Stimulated activated CD4-positive, alpha-beta T cell treated with anti-CD3 and anti-CD28 coated beads, Interleukin-1b, Interleukin-23, amount 100 ng/mL, for 24 hours (primary cell): ENCODE measurements around the gene ZNF670.
A peak's percentile ranks its signal among the peaks of the same experiment; 100 is the strongest.
"Not testable (repeated sequence)": the region's sequence is repeated elsewhere in the genome, so short reads cannot be mapped to it uniquely, and the experiment has no call there.

Experiments
- DNase-seq, 4 experiments: peaks; one replicate each; pipeline ENCODE4 v3.0.0-alpha.2; 2020; ENCODE audit warnings: low read depth in 4 of 4, low spot score in 1 of 4

ZNF670 gene

DNA sequence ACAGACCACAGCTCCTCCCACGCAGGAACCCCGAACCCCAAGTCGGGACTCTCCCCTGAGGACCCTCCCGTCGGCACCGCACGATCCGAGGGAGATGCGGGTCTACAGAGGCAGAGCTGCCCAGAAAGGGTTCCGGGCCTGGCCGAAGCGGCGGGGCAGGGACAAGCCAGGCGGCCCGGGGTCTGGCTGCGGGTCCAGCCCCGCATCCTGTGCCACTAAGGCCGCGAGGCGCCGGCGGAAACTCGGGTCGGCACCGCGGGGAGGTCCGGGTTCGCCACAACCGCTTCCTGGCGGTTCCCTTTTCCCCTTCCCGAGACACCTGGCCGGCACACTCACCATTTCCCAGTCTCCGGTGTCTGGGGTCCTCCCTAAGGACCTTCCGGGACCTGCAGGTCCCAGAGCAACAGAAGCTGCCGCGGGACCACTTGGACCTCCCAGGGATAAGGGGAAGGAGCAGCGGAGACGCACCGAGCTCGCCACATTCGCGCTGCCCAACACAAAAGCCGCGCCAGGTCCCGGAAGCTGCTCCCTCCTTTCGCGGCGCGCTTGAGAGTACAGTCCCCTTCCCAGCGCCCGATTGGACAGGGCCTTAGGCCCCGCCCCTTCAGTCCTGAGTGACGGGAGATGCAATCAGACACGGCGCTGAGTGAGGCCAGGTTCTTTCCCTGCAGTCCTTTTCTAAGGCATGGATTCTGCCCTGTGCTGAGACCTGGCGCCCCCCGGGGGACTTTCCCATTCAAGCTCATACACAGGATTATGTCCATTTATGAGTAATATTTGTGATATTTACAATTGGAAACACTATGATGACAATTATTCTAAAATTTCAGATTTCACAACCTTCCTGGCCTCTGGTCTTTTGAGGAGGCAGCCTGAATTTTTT, at the start of gene ZNF670:
Gene ZNF670 (minus strand): TSS at position 554 of the 883 bp plus-strand sequence. CDS start 215 bp downstream, at position 339.
- peak; percentile 82 to 93 (median 86) for DNase-seq

DNA sequence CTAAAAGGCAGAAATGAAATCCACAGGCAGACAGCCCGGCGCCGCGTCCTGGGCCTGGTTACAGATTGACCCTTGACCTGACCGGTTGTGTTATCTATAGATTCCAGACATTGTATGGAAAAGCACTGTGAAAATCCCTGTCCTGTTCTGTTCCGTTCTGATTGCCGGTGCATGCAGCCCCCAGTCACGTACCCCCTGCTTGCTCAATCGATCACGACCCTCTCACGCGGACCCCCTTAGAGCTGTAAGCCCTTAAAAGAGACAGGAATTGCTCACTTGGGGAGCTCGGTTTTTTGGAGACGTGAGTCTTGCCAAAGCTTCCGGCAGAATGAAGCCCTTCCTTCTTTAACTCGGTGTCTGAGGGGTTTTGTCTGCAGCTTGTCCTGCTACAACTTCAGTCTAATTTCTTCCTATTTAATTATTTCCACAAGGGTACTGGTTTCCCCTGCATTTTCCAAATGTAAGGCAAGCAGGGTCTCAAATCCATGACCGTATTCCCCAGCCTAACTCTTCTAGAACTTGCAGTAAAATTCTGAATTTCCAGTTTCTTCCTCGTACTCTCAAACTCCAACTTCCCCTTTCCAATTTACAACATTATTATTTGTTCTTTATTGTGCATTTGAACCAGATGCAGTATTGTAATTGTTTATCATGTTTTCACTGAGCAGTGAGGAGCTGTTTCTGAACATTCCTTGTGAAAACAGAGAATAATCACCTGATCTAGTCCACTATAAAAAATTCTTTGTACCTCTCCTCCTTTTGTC, 49.1 kb upstream of the ZNF670 start:
- DNase-seq = not testable (repeated sequence)

GRCh38 chr1:247126601-247127000, 48.0 kb upstream of the ZNF670 start:
- not testable (repeated sequence) for DNase-seq

DNA sequence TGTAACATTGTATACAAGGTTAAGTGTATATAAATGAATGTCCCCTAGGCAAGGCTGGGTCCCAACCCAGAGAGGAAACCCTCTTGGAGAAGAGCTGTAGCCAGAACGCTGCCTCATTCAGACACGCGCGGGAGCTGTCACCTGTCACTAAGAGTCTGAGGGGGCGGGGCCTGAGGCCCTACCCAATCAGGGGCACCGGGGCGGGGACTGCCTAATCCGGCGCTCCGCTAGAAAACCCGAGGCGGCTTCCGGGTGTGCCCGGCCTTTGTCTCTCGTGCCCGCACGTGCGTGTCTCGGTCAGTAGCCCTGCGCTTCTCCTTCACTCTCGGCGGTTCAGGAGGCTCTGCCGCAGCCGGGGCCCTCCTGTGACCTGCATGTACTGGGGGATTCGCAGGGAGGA, 47.6 kb upstream of the ZNF670 start:
- not testable (repeated sequence) for DNase-seq

GRCh38 chr1:247121382-247121781, 42.8 kb upstream of the ZNF670 start:
- DNase-seq = no peak

- not testable (repeated sequence) for DNase-seq
Measured at GRCh38 chr1:247120408-247120668, 41.7 kb upstream of the ZNF670 start.

DNA sequence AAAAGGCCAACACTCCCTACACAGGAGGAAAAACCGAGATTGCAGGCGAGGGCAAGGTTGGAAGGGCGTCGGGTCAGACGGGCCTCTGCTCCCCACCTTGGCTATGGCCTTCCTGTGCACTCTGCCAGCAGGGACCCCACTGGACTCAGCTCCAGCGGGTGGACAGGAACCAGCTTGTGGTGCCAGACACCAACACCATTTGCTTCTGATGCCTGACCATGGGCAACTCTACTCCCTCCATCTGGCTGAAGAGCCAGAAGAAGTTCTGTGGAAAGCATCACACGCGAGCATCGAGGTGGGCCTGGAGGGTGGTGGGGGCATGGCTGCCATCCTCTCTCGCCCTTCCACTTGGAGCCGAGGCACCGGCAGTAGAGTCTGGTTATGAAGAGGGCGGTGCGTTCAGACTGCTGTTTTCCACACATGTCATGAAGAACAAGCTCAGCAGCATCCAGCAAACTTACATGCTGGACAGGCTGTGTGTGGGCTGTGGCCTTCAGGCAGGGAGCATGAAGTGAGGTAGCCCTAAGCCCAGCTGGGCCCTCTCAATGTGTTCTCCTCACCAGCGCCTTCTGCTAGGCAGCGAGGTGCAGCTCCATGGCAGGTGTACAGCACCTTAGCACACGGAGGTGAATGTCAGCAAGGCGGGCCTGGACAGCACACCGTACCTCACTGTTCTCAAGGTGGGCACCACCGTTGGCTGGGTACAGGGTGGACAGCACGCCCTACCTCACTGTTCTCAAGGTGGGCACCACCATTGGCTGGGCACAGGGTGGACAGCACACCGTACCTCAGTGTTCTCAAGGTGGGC, 41.2 kb upstream of the ZNF670 start:
- DNase-seq = no peak

DNA sequence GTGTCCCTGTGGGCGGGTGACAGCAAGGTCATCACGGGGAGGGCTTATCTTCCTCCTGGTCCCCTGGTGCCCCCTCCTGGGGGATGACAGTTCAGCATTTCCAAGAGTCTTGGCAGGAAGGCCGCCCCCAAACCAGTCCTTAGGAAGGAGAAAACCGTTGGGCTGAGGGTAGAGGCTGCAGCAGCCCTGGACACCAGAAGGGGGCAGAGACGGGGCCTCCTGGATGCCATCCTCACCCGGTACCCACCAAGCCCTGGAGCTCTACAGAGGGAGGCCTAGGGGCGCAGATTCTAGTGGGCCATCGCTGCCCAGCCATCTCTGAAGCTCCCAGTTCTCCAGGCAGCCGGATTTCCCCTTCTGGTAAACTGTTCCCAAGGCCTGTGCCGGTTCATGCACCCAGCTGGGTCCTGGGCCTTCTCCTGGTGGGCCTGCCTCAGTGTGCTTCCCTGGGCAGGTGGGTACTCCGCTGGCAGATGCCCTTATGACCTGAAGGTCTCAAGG, 40.4 kb upstream of the ZNF670 start:
- DNase-seq = peak in 1 of 4 experiments; percentile 27

DNA sequence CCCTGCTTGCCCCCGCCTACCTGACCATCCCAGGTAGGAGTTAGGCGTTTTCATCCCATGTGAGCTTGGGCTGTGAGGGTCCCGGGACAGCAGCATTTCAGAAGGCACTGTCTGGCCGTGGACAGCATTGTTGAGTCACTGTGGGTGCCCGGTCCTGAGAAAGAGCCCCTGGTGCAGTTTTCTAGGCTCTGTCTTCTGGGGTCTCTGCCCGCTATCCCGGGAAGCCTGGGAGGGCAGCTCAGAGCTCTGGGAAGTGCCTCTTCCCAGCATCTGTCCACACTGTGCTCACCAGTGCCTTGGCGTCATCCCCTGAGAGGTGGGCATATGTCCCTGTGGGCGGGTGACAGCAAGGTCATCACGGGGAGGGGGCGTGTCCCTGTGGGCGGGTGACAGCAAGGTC, 36.9 kb upstream of the ZNF670 start:
- DNase-seq = no peak

GRCh38 chr1:247115141-247115510, 36.5 kb upstream of the ZNF670 start:
- DNase-seq = no peak

- DNase-seq = no peak
Measured at GRCh38 chr1:247114351-247115140, 35.9 kb upstream of the ZNF670 start.

GRCh38 chr1:247113733-247114271, 35.2 kb upstream of the ZNF670 start:
- no peak for DNase-seq

DNA sequence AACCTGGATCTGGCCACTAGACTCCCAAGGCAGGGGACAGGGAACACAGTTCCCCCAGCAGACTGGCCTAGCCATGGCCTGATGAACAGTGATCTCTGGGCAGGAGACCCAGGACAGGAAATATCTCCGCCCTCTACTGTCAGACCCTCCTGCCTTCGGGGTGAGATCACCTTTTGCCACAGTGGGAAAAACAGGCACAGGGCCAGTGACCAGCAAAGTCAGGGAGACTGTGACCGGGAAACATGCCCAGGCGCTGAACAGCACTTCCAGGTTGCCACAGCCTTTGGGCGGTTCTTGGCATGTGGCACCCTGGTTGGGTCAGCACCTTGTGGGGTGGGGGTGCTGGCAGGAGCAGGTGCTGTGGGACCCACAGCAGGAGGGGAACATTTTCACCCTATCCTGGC, 34.5 kb upstream of the ZNF670 start:
- DNase-seq = no peak

DNA sequence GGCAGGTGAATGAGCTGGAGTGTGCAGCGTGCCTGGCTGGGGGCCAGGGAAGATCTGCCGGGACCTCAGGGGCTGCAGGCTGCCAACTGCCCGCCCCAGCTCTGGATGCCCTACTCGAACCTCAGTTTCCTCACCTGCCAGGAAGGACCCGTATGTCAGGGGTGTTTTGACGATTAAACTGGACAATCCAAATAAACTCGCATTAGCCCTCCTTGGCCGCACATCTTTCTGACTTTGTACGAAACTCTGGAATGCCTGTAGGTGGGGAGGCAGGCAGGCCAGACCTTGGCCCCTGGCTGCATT, 33.8 kb upstream of the ZNF670 start:
- DNase-seq = no peak

GRCh38 chr1:247111700-247112478, 33.3 kb upstream of the ZNF670 start:
- DNase-seq = no peak

- DNase-seq = no peak
Measured at GRCh38 chr1:247111259-247111699, 32.7 kb upstream of the ZNF670 start.

DNA sequence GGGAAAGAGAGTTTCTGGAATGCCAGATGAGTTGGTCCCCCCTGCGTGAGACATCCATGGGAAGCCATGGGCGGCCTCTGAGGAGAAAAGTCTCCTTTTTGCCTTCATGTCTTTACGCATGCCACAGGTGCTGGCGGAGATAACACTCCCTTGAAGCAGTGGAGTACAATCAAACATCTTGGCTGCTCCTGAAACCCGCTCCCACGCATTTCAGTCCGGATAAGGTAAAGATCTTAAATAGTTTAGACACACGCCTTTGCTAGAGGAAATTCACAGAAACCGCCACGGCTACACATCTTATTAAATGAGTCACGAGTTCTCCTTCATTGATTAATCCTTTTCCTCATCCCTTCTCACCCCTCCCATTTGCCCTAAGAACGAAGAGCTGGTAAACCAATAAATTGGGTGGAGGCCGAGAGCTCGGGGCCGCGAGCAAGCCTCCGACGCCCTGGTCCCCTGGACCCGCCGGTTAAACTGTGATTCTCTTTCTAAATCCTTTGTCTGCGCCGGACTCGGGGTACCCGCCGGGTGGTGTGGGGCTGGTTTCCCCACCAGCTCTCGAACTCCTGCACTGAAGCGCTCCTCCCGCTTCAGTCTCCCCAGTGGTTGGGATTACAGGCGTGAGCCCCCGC, 32.1 kb upstream of the ZNF670 start:
- DNase-seq = peak in 1 of 4 experiments; percentile 47

- no peak for DNase-seq
Measured at GRCh38 chr1:247107694-247108093, 29.1 kb upstream of the ZNF670 start.

DNA sequence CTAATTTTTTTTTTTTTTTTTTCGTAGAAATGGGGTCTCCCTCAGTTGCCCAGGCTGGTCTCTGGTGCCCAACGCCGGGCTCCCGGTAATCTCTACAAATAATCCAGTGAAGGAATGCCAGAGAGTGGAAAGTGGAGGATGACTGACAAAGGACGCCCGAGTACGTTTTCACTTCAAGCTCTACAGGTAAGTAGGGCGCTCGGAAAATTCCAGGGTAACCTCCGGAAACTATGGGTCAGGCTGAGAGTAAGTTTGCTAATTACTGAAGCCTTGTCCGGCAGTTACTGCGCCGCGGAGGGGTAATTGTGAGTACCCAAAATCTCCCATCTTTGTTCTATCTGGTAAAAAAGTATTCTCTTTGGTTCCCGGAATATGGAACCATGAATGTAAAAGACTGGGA, 27.4 kb upstream of the ZNF670 start:
- no peak for DNase-seq
